Cardiac fibroblast (primary cell): ENCODE measurements around the gene RAC3.

Source experiments
- DNase-seq, 2 donors: peaks; one replicate each; pipeline versions ENCODE4 v3.0.0 to v3.0.0-alpha.2; 2010; ENCODE audit warnings: low read depth in 2 of 2
- H3K4me3 ChIP-seq, 2 donors: replicated peaks in 1 of 2; 1 replicate in 1 of 2; 2 replicates in 1 of 2; pipeline ENCODE4 v1.5.1; 2011; ENCODE audit warnings: low read depth in 2 of 2, low read length in 2 of 2, mild to moderate bottlenecking in 2 of 2, moderate library complexity in 1 of 2
- CTCF ChIP-seq: IDR thresholded peaks from one replicate; pipeline ENCODE4 v1.5.1; 2011; ENCODE audit warnings: low read depth, mild to moderate bottlenecking, low read length, inconsistent platforms

Gene RAC3

GRCh38 chr17:82017612-82018151, 13.8 kb upstream of the RAC3 start:
- H3K4me3 ChIP-seq = no peak overlapping the region
- no peak for DNase-seq
- TF ChIP-seq CTCF = no peak

- DNase-seq = no peak
- TF ChIP-seq CTCF = no peak
- H3K4me3 ChIP-seq = no peak overlapping the region
These were observed 13.1 kb upstream of the RAC3 start for GRCh38 chr17:82018152-82018988.

- no peak for TF ChIP-seq CTCF
- H3K4me3 ChIP-seq = no peak overlapping the region
These were observed 12.3 kb upstream of the RAC3 start for GRCh38 chr17:82018989-82019689.

GRCh38 chr17:82019690-82020571, 11.5 kb upstream of the RAC3 start:
- no peak overlapping the region for H3K4me3 ChIP-seq
- TF ChIP-seq CTCF = peak; percentile 85
- peak; percentile 48 to 50 for DNase-seq

More at GRCh38 chr17:82018989-82019689, 12.3 kb upstream of the RAC3 start:
- no peak for DNase-seq

- no peak for TF ChIP-seq CTCF
- H3K4me3 ChIP-seq = no peak overlapping the region
- no peak for DNase-seq
These were observed 10.8 kb upstream of the RAC3 start for GRCh38 chr17:82020572-82021106.
